GM19455 (cell line): Measurements from ENCODE around the gene FAM163A.
"Not testable (repeated sequence)": the region's sequence is repeated elsewhere in the genome, so short reads cannot be mapped to it uniquely, and the experiment has no call there.

Experiments used
- ATAC-seq: cut with Tn5 transposase; IDR thresholded peaks from one replicate; pipeline ENCODE4 v1.9.1; 2021; ENCODE audit not compliant: unreplicated experiment

Gene FAM163A

DNA sequence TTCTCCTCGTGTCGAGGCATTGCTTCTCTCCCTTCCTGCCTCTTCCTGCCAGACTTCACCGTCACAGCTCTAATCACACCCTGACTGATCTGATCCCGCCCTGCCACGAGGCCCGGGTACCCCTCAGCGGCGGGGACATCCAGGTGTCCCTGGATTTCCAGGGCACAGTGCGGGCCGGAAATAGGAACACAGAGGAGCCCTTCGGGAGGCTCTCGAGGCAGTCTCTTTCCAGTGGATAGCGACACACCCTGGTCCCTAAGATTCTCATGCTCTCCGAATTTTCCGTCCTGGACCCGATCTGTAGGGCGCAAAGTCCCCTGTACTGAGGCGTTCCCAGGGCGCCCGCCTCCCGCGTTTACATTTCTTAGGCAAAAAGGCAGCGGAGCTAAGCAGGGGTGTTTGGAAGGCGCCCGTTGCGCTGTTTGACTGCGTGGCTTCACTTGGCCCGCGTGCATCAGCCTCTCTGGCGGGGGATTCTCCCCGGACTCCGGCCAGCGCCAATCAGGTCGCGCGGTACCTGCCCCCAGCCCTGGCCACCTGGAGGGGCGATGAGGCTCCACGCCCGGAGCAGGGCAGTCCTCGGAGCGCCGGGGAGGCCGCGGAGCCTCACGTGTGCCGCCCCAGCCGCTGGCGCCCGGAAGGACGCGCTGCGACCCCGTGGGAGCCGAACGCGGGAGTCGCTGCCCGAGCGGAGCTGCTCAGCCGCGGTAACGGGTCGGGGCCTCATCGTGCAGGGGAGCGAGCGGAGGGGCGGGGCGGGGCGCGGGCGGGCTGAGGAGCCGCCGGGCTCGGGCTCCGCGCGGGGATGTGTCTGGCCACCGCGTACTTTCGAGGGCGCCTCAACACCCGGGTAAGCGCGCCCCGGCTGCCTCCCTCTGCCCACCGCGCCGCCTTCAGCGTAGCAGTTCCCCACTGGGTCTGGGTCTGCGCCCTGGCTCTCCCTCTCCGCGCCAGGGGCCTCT lies at the start of gene FAM163A:
Gene FAM163A, plus strand, starts transcription at position 575 of the 962 bp plus-strand sequence. CDS start 69,807 bp downstream, outside the sequence.
- ATAC-seq: no peak

DNA sequence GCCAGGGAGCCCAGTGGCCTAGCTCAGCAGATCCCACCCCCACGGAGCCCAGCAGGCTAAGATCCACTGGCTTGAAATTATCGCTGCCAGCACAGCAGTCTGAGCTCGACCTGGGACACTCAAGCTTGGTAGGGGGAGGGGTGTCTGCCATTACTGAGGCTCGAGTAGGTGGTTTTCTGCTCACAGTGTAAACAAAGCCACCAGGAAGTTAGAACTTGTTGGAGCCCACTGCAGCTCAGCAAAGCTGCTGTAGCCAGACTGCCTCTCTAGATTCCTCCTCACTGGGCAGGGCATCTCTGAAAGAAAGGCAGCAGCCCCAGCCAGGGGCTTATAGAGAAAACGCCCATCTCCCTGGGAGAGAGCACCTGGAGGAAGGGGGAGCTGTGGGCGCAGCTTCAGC lies 48.6 kb upstream of the FAM163A start:
- ATAC-seq: not testable (repeated sequence)

DNA sequence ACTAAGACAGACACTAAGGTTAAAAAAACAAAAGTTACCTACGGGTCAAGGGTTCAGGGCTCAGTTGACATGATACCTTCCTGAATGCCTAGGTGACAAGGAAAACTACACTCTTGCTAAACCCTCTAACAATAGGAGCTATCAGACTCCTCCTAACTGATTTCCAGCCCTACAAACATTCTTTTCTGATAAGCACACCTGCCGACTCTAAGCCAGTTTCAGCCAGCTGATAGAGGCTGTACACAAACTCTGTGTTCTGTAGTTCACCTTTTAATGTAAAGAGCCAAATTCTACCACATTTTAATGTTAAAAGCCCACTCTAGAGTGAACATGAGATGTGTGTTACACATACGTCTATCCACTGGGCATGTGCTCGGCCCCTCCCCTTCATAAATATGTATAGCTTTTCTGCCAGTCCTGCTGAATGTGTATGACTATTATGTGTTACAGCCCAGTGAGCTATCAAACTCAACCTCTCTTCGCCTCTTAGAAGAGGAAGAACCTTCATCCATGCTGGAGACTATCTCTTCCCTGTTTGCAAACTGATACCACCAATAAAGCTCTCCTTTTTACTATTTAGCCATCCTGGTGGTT lies 40.0 kb upstream of the FAM163A start:
- no peak for ATAC-seq

DNA sequence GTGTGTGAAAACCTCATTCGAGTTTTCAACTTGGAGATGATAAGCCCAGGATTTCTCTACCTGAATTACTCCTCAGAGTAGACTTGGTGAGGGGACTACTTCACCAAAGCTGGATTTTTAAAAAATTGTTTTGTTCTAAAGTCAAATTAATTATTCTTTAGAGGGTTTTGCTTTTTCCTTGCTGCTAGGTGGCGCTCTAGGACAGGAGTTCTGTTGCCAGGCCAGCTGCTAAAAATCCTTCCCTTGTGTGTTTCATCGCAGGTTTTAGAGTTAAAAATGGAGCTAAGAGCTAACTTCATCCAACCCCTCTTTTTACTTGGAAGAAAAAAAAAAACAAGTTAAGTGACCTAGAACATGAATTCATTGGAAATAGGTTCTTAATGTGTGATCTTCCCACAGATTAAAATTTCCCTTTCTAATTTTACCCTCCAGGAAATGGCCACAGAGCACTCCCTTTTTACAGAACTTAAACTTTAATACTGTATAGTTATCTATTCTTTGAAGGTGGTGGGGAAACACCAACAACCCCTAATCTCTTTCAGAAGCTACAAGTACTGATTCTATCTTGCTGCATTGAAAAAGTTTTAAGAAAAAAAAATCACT lies 36.7 kb upstream of the FAM163A start:
- ATAC-seq: no peak

DNA sequence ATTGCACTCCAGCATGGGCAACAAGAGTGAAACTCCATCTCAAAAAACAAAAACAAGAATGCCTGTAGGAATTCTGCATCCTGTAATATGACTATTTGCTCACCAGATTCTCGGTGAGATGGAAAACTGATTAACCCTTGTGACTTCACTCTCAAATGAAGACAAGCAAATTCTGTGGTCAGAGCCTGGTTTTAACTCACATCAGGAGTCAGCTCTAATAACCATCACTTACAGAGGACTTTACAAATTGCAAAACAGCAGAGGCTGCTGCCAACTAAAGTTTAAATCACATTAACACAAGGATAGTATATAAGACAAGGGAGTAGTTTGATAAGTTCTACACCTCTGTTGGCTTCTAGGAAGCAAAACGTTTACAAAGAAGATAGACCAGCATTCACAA lies 35.7 kb upstream of the FAM163A start:
- no peak for ATAC-seq

DNA sequence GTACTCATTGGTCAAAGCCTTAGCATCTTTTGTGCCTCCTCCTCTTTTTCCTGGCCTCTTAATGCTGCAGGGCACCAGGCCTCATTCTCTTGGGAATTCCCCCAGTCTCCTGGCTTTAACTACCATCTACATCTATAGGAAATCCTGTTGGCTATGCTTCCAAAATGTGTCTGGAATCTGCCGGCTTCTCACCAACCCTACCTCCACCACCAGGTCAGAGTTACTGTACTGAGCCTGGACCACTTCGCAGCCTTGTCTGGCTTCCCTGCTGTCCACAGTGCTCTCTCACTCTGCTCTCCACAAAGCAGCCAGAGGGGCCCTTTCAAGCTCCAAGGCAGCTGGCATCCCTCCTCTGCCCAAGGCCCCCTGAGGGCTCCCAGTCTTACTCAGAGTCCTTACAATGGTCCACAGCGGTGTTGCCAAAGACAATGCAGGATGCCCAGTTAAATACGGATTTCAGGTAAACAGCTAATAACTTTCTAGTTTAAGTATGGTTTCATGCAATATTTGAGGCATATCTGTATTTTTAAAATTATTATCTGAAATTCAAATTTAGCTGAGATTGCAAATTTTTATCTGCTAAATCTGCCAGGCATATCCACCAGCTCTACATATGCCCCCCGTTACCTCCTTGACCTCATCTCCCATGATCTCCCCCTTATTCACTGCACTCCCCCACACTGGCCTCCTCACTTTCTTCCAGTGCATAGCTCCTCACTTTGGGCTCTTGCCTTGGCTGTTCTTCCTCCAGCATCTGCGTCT lies 34.5 kb upstream of the FAM163A start:
- no peak for ATAC-seq

DNA sequence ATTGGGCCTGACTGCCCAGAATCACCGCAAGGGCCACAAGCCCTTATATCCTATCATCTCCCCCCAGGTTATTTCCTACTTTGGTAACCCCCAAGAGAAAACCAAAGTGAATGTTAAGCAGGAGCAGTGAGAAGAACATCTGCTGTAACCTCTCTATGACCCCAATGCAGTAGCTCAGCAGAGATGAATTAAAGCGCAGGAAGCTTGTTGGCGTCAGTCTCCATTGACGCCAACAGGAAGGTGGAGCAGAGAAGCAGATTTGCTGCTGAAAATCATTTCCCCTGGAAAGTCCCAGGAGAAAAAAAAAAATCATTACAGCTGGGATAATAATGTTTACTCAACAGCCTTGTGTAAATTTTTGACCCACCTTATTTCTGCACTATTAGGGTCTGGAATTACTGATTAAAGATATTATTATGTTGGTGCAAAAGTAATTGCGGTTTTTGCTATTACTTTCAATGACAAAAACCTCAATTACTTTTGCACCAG lies 33.2 kb upstream of the FAM163A start:
- ATAC-seq: no peak

DNA sequence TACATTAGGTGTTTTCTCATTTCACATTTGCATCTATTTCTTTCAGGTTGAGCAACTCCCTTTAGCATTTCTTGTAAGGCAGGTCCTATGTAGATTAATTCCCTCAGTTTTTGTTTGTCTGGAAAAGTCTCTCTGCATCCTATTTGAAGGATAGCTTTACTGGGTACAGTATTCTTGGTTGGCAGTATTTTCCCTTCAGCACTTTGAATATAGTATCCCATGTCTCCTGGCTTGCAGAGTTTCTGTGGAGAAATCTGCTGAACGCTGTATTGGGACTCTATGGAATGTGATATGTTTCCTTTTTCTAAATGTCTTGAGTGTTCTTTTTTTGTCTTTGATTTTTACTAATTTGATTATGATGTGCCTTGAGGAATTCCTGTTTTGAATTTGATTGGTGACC lies 28.9 kb upstream of the FAM163A start:
- ATAC-seq: no peak

DNA sequence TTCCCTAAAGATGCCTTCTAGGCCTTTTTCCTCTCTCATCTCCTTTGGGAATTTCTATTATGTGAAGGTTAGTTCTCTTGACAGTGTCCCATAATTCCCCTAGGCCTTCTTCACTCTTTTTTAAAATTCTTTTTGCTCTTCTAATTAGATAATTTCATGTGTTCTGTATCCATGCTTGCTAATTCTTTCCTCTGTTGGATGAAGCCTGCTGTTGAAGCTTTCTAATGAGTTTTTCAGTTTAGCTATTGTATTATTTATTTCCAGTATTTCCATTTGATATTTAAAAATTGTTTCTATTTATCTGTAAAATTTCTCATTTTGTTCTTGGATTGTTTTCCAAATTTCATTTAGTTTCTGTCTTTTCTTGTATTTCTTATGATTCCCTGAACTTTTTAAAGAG lies 28.5 kb upstream of the FAM163A start:
- ATAC-seq: no peak

DNA sequence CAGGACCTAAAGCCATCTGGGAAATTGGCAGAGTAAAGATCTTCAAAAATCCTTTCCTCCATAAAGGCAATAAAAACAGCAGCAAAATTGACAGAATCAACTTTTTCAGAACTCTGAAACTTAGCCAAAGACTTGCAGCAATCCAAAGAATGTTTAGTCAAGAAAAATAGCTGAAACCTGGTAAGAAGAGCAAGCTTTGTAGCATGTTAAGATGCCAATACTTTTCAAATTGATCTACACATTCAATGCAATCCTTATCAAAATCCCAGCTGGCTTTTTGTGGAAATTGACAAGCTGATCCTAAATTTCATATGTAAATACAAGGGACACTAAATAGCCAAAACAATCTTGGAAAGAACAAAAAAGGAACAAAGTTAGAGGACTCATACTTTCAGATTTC lies 23.8 kb upstream of the FAM163A start:
- ATAC-seq: no peak

DNA sequence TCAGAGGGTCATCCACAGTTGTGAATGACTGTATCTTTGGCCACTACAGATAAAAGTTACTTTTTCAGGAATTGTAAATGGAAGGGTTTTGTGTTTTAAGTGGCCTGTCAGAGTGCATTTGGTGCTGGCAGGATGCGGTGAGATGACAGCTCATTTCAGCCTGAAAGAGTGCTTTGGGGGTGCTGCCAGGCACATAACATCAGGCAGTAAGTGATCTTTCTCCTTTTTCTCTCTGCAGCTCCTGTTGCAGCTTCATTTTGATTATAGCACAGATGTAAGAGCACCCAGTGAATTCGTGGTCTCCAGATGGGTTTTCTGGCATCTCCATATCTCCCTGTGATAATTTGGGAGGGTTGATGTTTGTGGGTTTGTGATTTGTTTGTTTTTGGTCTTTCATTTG lies 14.8 kb upstream of the FAM163A start:
- ATAC-seq: no peak

DNA sequence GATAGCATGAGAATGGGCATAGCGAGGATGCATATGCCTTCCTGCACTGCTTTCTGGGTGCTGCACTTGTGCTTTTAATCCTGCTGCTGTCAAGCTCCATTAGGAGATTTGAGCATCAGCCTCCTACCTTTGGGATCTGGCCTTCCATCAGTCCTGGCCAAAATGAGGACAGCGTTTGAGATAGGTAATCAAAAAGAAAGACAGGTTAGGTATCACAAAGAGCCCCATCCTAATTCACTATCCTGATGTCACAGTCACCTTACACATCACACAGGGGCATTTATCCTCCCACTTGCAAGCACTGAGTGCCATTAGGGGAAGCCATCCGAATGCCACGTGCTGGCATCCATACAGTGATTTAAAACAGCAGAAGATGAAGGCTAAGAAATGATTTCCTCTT lies 13.2 kb upstream of the FAM163A start:
- no peak for ATAC-seq

DNA sequence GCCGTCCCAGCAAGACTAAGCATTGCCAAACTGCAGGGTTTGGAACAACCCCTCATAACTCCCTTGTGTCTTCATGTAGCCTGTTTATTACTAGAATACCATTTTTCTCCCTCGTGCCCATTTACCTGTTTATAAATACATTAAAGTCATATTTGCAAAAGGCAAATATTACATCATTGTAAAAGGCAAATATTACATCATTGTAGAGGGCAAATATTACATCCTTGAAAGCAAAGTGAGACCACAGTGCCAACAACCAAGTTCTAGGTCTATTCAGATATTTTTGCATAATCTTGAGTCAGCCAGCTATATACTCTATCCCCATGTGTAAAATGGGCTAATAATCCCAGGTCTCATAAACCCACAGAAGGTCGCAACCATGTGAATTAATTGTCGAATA lies 11.4 kb upstream of the FAM163A start:
- ATAC-seq: no peak

DNA sequence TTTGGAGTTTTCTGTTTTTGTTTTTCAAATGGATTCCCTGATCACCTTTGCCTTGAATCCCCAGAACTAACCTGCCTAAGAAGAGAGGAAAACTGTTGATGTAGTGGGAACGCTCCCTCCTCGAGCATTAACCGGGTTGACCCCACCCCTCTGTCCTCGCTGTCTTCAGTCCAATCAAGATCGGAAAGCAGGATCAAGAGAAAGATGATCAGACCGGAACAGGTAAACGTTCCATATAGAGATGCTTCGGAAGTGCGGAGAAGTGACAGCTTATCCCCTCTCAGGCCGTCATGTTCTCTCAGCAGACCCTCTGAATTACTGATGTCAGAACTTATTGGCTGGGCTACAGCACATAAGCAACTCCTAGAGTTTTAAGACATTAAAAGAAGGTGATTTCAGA lies 800 bp upstream of the FAM163A start:
- no peak for ATAC-seq

DNA sequence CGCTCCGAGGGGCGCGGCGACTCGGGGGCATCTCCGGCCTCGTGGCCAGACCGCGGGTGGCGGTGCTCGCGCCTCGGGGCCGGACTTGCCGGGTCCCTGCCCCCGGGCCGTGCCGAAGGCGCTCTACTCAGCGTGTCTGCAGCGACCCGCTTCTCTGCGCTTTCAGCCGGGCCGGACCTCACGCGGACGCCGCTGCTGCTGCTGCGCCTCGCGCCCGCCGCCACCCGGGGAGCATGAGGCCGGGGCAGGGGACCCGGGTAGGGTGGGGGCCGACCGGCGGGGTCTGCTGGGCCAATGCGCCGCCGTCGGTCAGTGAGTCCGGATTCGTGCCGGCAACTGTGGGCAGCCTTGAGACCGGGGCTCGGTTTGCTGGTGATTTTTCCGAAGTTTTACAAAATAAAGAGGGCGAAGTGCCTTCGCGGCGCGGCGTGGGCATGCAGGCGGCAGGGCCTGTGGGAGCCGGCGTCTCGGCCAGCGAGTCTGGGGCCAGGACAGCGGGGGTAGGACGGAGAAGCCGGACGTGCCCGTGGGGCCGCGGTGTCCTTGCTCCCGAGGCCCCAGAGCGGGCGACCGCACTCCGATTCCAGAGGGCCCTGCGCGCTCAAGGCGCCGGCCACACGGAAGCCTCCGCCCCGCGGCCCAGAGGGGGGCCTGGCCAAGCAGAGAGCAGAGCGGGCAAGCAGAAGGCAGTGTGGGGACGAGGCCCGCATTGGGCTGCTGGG lies 749 bp downstream of the FAM163A start:
- ATAC-seq: no peak

DNA sequence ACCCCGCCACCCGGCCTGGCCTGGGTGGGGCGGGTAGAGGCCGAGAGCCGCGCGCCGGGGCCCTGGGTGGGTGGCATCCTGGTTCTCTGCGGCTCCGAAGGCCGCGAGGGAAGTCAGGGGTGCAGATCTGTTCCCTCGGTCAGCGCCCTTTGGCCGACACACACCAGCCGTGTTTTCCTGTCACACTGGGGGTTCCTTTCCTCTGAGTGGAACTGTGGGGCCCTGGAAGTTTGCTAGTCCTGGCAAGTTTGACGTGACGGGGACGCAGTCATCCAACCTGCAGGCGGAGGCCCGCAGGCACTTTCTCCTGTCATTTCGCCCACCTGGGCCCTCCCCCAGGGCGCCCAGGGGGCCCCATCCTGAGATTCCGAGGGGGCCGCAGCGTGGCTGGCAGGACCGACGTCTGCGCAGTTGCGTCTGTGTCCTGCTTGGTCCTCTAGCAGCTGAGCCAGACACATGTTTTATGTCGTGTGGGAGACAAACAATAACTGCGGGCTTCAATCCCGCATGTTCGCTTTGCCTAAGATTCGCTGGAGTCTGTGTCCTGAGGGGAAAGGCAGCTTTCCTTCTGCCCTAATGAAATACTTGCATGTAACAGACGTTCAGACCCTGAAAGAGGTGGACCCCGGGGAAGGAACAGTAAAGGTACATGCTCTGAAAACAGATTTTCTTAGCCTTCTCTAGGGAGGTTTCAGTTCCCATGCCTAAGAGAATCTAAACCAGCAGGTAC lies 1.5 kb downstream of the FAM163A start:
- ATAC-seq: no peak

DNA sequence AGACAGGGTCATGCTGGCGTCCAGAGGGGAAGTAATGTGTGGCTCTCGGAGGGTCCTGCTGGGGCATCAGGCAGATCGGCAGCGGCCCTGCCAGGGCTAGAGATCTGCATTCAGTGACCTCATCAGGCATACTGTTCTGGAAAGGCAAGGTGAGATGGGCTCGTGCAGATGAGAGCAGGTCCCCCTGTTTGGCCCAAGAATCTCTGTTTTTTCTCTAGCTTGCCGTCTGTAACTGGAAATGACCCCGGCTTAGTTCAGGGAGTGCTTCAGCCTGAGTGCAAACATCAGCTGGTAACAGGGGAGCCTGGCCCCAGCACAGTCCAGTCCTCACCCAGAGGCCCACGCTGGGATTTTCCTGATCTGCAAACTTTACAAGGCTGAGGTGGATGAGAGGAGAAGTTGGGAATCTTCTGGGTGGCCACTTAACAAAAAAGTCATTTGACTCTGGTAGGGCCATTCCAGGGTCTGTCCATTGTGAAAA lies 2.1 kb downstream of the FAM163A start:
- no peak for ATAC-seq

DNA sequence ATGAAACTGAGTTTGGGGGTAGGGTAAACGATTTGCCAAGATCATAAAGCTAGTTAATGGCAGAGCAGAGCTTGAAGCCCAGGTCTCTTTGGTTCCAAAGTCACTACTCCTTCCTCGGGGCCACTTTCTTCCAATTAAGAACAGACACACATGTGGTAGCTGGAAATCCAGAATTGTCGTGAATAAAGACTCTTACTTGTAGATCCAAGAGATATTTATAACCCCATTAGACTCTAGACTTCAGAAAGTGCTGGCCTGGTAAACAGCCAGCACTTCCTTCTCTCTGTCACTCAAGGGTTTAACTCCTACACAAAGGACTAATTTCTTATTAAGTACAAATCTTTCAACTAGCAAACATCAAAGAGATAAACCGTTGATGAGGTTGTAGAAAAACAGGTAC lies 2.7 kb downstream of the FAM163A start:
- ATAC-seq: no peak

DNA sequence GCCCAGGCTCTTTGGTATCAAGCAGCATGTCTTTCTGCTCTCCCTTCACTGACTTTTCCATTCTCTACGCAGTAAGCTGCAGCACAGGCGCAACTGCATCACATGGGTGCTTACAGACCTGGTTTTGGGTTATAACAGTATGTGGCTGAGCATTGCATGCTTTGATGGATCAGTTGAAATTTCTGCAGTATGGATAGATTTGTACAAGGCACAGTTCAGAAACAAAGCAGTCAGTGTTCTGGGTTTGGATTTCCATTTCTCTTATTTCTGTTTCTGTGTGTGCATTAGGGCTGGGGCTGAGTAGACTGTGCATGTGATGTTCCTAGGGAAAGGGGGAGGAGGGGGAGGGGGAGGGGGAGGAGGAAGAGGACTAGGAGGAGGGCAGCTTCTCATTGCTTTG lies 4.5 kb downstream of the FAM163A start:
- no peak for ATAC-seq

DNA sequence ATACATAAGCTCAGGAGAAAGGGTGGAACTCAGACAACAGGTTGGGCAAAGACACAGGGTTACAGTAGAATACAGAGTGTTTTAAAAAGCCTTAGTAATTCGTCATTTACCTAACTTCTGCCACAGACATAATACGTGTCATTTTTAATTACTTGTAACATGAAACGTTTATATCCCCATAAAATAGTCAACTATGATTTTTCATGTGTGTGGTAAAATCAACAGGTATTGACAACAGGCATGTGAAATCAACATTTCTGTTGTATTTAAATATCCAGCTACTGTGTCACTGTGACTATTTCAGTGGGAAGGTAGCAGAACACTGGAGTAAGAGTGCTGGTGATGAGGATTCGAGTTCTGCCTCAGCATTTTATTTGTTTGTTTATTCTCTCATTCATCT lies 5.7 kb downstream of the FAM163A start:
- no peak for ATAC-seq
